Body of pancreas (tissue), 4 donors: ENCODE results near the gene BSPRY.

Experiments used
- POLR2A ChIP-seq, 3 donors: fragments of 450-650 bp; IDR thresholded peaks; one replicate each; pipeline ENCODE4 v1.6.1; 2016; ENCODE audit warnings: antibody characterized with exemption in 3 of 3, mild to moderate bottlenecking in 2 of 3
- TF ChIP-seq, protein P1 (sequence below), 7 experiments: fragments of 450-650 bp in 4 of 7; fragments of 200-600 bp in 3 of 7; sonication (generic) in 3 of 7; IDR thresholded peaks; one replicate each; pipeline ENCODE4 v1.5.1; 2016 to 2019; ENCODE audit warnings: antibody characterized with exemption in 7 of 7

DNA sequence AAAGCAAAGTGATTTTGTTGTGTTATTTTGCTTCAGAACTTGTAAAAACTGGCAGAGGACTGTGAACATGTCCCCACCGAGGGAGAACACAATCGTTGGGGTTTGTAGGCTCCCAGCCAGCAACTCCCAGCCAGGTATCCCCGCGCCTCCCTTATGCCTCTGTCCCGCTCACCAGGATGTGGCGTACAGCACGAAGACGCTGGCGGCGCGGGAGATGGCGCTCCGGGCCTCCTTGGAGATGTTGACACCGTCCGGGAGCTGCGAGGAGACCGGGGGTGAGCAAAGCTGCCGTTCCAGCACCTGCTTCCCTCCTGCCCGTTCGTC lies 60.5 kb downstream of the BSPRY start:
- TF ChIP-seq POLR2A (IDR thresholded peaks at IDR 0.05): no peak
- TF ChIP-seq, protein P1, sequence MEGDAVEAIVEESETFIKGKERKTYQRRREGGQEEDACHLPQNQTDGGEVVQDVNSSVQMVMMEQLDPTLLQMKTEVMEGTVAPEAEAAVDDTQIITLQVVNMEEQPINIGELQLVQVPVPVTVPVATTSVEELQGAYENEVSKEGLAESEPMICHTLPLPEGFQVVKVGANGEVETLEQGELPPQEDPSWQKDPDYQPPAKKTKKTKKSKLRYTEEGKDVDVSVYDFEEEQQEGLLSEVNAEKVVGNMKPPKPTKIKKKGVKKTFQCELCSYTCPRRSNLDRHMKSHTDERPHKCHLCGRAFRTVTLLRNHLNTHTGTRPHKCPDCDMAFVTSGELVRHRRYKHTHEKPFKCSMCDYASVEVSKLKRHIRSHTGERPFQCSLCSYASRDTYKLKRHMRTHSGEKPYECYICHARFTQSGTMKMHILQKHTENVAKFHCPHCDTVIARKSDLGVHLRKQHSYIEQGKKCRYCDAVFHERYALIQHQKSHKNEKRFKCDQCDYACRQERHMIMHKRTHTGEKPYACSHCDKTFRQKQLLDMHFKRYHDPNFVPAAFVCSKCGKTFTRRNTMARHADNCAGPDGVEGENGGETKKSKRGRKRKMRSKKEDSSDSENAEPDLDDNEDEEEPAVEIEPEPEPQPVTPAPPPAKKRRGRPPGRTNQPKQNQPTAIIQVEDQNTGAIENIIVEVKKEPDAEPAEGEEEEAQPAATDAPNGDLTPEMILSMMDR (IDR thresholded peaks at IDR 0.05): no peak
